ENCODE data around the gene CST3. TPM values are rescaled to one million over a fixed set of nuclear protein-coding genes. Genes with fewer than 3 reads are reported as not detected.
"Not testable (repeated sequence)": the region's sequence is repeated elsewhere in the genome, so short reads cannot be mapped to it uniquely, and the experiment has no call there.

Gene CST3
- total and polyA plus RNA-seq, 7 experiments from 2014 or later: 1.7 to 520 (median 20.5) TPM

- H3K36me3 ChIP-seq (ENCODE audit: control insufficient read depth in 2 of 3, insufficient read depth in 3 of 3, low read length in 3 of 3): no peaks in the 10 kb centered on the region
- ATAC-seq (no peak), DNase-seq (no peak)
- H3K9me3 ChIP-seq (ENCODE audit: control insufficient read depth in 2 of 3, low read length in 3 of 3): no peaks in the 10 kb centered on the region
- Mint-ChIP-seq H3K4me3 (no peak overlapping the region), H3K36me3 (no peaks in the 10 kb centered on the region), H3K9me3 (no peaks in the 10 kb centered on the region), H3K27ac (no peak overlapping the region), H3K4me1 (no peaks in the 10 kb centered on the region), H3K27me3 (no peaks in the 10 kb centered on the region)
- H3K4me3 ChIP-seq (ENCODE audit: low read length): no peak overlapping the region
- no peaks in the 10 kb centered on the region for H3K4me1 ChIP-seq (ENCODE audit: control insufficient read depth in 2 of 2, insufficient read depth in 2 of 2, low read length in 2 of 2)
- ChIA-PET CTCF (no interaction called here), POLR2A (no interaction called here)
- no peaks in the 10 kb centered on the region for H3K27me3 ChIP-seq (ENCODE audit: control insufficient read depth in 2 of 2, insufficient read depth in 2 of 2, low read length in 2 of 2)
- intact Hi-C loops (cut with micrococcal nuclease): no loop called here
- no peak overlapping the region for H3K27ac ChIP-seq (ENCODE audit: low read depth, low read length)
Measured at GRCh38 chr20:23663180-23663579, 25.4 kb upstream of the CST3 start.

- no peak overlapping the region for H3K27ac Mint-ChIP-seq
- H3K9me3 Mint-ChIP-seq: no peaks in the 10 kb centered on the region
- POLR2A ChIA-PET: no interaction called here
Measured at GRCh38 chr20:23662276-23662870, 24.6 kb upstream of the CST3 start.

GRCh38 chr20:23661002-23661429, 23.3 kb upstream of the CST3 start:
- intact Hi-C loops (cut with micrococcal nuclease): no loop called here
- Histone ChIP-seq H3K9me3 (ENCODE audit: control insufficient read depth in 2 of 3, low read length in 3 of 3) (no peaks in the 10 kb centered on the region), H3K36me3 (ENCODE audit: control insufficient read depth in 2 of 3, insufficient read depth in 3 of 3, low read length in 3 of 3) (no peaks in the 10 kb centered on the region), H3K27me3 (ENCODE audit: control insufficient read depth in 2 of 2, insufficient read depth in 2 of 2, low read length in 2 of 2) (no peaks in the 10 kb centered on the region), H3K4me1 (ENCODE audit: control insufficient read depth in 2 of 2, insufficient read depth in 2 of 2, low read length in 2 of 2) (no peaks in the 10 kb centered on the region), H3K27ac (ENCODE audit: low read depth, low read length) (no peak overlapping the region), H3K4me3 (ENCODE audit: low read length) (no peak overlapping the region)
- no peak overlapping the region for H3K27ac Mint-ChIP-seq
- H3K4me3 Mint-ChIP-seq: no peak overlapping the region
- no peak for ATAC-seq
- no peak for DNase-seq
- H3K36me3 Mint-ChIP-seq: no peaks in the 10 kb centered on the region
- no peaks in the 10 kb centered on the region for H3K4me1 Mint-ChIP-seq
- ChIA-PET CTCF (no interaction called here), POLR2A (no interaction called here)
- no peaks in the 10 kb centered on the region for H3K9me3 Mint-ChIP-seq
- H3K27me3 Mint-ChIP-seq: peaks cover 0 to 6% (median 3%) of the 10 kb centered on the region in 5 donors

More at GRCh38 chr20:23662276-23662870, 24.6 kb upstream of the CST3 start:
- Histone ChIP-seq H3K9me3 (ENCODE audit: control insufficient read depth in 2 of 3, low read length in 3 of 3) (no peaks in the 10 kb centered on the region), H3K27me3 (ENCODE audit: control insufficient read depth in 2 of 2, insufficient read depth in 2 of 2, low read length in 2 of 2) (no peaks in the 10 kb centered on the region), H3K4me1 (ENCODE audit: control insufficient read depth in 2 of 2, insufficient read depth in 2 of 2, low read length in 2 of 2) (no peaks in the 10 kb centered on the region), H3K4me3 (ENCODE audit: low read length) (no peak overlapping the region), H3K27ac (ENCODE audit: low read depth, low read length) (no peak overlapping the region), H3K36me3 (ENCODE audit: control insufficient read depth in 2 of 3, insufficient read depth in 3 of 3, low read length in 3 of 3) (no peaks in the 10 kb centered on the region)
- ATAC-seq: no peak
- H3K36me3 Mint-ChIP-seq: no peaks in the 10 kb centered on the region
- CTCF ChIA-PET: no interaction called here
- H3K27me3 Mint-ChIP-seq: no peaks in the 10 kb centered on the region
- no peak for DNase-seq
- no peak overlapping the region for H3K4me3 Mint-ChIP-seq
- H3K4me1 Mint-ChIP-seq: no peaks in the 10 kb centered on the region
- intact Hi-C loops (cut with micrococcal nuclease): no loop called here

GRCh38 chr20:23659989-23660837, 22.5 kb upstream of the CST3 start:
- H3K4me1 Mint-ChIP-seq: no peaks in the 10 kb centered on the region
- intact Hi-C loops (cut with micrococcal nuclease): no loop called here
- ATAC-seq (no peak), DNase-seq (no peak)
- no peak overlapping the region for H3K4me3 ChIP-seq (ENCODE audit: low read length)
- ChIA-PET POLR2A (no interaction called here), CTCF (no interaction called here)
- H3K9me3 Mint-ChIP-seq: no peaks in the 10 kb centered on the region
- H3K36me3 ChIP-seq (ENCODE audit: control insufficient read depth in 2 of 3, insufficient read depth in 3 of 3, low read length in 3 of 3): no peaks in the 10 kb centered on the region
- no peaks in the 10 kb centered on the region for H3K27me3 ChIP-seq (ENCODE audit: control insufficient read depth in 2 of 2, insufficient read depth in 2 of 2, low read length in 2 of 2)
- no peak overlapping the region for H3K27ac Mint-ChIP-seq
- no peaks in the 10 kb centered on the region for H3K36me3 Mint-ChIP-seq
- no peaks in the 10 kb centered on the region for H3K4me1 ChIP-seq (ENCODE audit: control insufficient read depth in 2 of 2, insufficient read depth in 2 of 2, low read length in 2 of 2)
- no peak overlapping the region for H3K27ac ChIP-seq (ENCODE audit: low read depth, low read length)
- H3K4me3 Mint-ChIP-seq: no peak overlapping the region
- peaks cover 0 to 8% (median 3%) of the 10 kb centered on the region in 5 donors for H3K27me3 Mint-ChIP-seq
- no peaks in the 10 kb centered on the region for H3K9me3 ChIP-seq (ENCODE audit: control insufficient read depth in 2 of 3, low read length in 3 of 3)

- H3K9me3 ChIP-seq (ENCODE audit: control insufficient read depth in 2 of 3, low read length in 3 of 3); H3K27ac ChIP-seq (ENCODE audit: low read depth, low read length); H3K27ac Mint-ChIP-seq; H3K27me3 ChIP-seq (ENCODE audit: control insufficient read depth in 2 of 2, insufficient read depth in 2 of 2, low read length in 2 of 2); POLR2A ChIA-PET; H3K4me3 ChIP-seq (ENCODE audit: low read length); intact Hi-C loops (cut with micrococcal nuclease); H3K4me1 ChIP-seq (ENCODE audit: control insufficient read depth in 2 of 2, insufficient read depth in 2 of 2, low read length in 2 of 2); DNase-seq; H3K4me1 Mint-ChIP-seq; H3K4me3 Mint-ChIP-seq; ATAC-seq; H3K36me3 ChIP-seq (ENCODE audit: control insufficient read depth in 2 of 3, insufficient read depth in 3 of 3, low read length in 3 of 3); CTCF ChIA-PET; H3K9me3 Mint-ChIP-seq; H3K36me3 Mint-ChIP-seq: not testable (repeated sequence)
- peaks cover 6 to 14% (median 7%) of the 10 kb centered on the region in 5 donors for H3K27me3 Mint-ChIP-seq
Measured at GRCh38 chr20:23659610-23659988, 21.8 kb upstream of the CST3 start.

- no peaks in the 10 kb centered on the region for H3K36me3 Mint-ChIP-seq
- ChIA-PET CTCF (no interaction called here), POLR2A (no interaction called here)
- DNase-seq (no peak), ATAC-seq (no peak)
- H3K27ac Mint-ChIP-seq: no peak overlapping the region
- no peaks in the 10 kb centered on the region for H3K36me3 ChIP-seq (ENCODE audit: control insufficient read depth in 2 of 3, insufficient read depth in 3 of 3, low read length in 3 of 3)
- no peaks in the 10 kb centered on the region for H3K27me3 ChIP-seq (ENCODE audit: control insufficient read depth in 2 of 2, insufficient read depth in 2 of 2, low read length in 2 of 2)
- H3K4me3 Mint-ChIP-seq: no peak overlapping the region
- H3K4me1 Mint-ChIP-seq: peaks cover 0 to 2% (median 0%) of the 10 kb centered on the region in 7 donors
- intact Hi-C loops (cut with micrococcal nuclease): no loop called here
- no peak overlapping the region for H3K4me3 ChIP-seq (ENCODE audit: low read length)
- H3K9me3 ChIP-seq (ENCODE audit: control insufficient read depth in 2 of 3, low read length in 3 of 3): no peaks in the 10 kb centered on the region
- peaks cover 7 to 19% (median 10%) of the 10 kb centered on the region in 5 donors for H3K27me3 Mint-ChIP-seq
- no peak overlapping the region for H3K27ac ChIP-seq (ENCODE audit: low read depth, low read length)
- no peaks in the 10 kb centered on the region for H3K9me3 Mint-ChIP-seq
- H3K4me1 ChIP-seq (ENCODE audit: control insufficient read depth in 2 of 2, insufficient read depth in 2 of 2, low read length in 2 of 2): no peaks in the 10 kb centered on the region
Measured at GRCh38 chr20:23658989-23659609, 21.3 kb upstream of the CST3 start.
